Natural killer cell (primary cell): ENCODE measurements around the gene NKX1-2. TPM values are rescaled to one million over a fixed set of nuclear protein-coding genes. Genes with fewer than 3 reads are reported as not detected.

Experiments used
- ATAC-seq, 3 donors: fragments of 150-1000 bp in 2 of 3; fragments of 200-7000 bp in 1 of 3; cut with Tn5 transposase; 1 replicate in 1 of 3; 2 replicates in 2 of 3; pipeline ENCODE4 v1.10.0; 2021; ENCODE audit warnings: mild to moderate bottlenecking in 2 of 3, moderate library complexity in 2 of 3
- DNase-seq, 2 donors: peaks; one replicate each; pipeline versions ENCODE4 v3.0.0 to v3.0.0-alpha.2; 2013 to 2021; ENCODE audit warnings: mixed read lengths in 1 of 2
- H3K27ac ChIP-seq: one replicate; pipeline ENCODE4 v1.5.1; 2013; ENCODE audit warnings: mild to moderate bottlenecking, low read length
- H3K27me3 ChIP-seq: one replicate; pipeline ENCODE4 v1.6.1; 2013; ENCODE audit warnings: low read length; ENCODE audit not compliant: control insufficient read depth, insufficient read depth
- H3K36me3 ChIP-seq: one replicate; pipeline ENCODE4 v1.6.1; 2013; ENCODE audit warnings: low read length; ENCODE audit not compliant: control insufficient read depth, insufficient read depth
- H3K4me1 ChIP-seq: one replicate; pipeline ENCODE4 v1.6.1; 2013; ENCODE audit warnings: low read length; ENCODE audit not compliant: control insufficient read depth, insufficient read depth
- H3K4me3 ChIP-seq: one replicate; pipeline ENCODE4 v1.5.1; 2013; ENCODE audit warnings: low read length
- H3K9me3 ChIP-seq: one replicate; pipeline ENCODE4 v1.6.1; 2013; ENCODE audit warnings: low read length; ENCODE audit not compliant: control insufficient read depth, insufficient read depth
- H3K27ac Mint-ChIP-seq, 2 donors: one replicate each; pipeline ENCODE4 v1.8.0; 2022; ENCODE audit warnings: mild to moderate bottlenecking in 2 of 2, mixed read lengths in 2 of 2, moderate library complexity in 1 of 2
- H3K27me3 Mint-ChIP-seq, 2 donors: one replicate each; pipeline ENCODE4 v1.8.0; 2022; ENCODE audit warnings: low read depth in 2 of 2, mixed read lengths in 2 of 2
- H3K36me3 Mint-ChIP-seq: one replicate; pipeline ENCODE4 v1.8.0; 2022; ENCODE audit warnings: mixed read lengths
- H3K4me1 Mint-ChIP-seq, 2 donors: one replicate each; pipeline ENCODE4 v1.8.0; 2022; ENCODE audit warnings: mixed read lengths in 2 of 2
- H3K4me3 Mint-ChIP-seq: one replicate; pipeline ENCODE4 v1.8.0; 2022; ENCODE audit warnings: mild to moderate bottlenecking, moderate library complexity, mixed read lengths
- H3K9me3 Mint-ChIP-seq, 2 donors: one replicate each; pipeline ENCODE4 v1.8.0; 2022; ENCODE audit warnings: mixed read lengths in 2 of 2
- WGBS: methylation state at CpG from one replicate; pipeline ENCODE4 v1.1.7; 2013; ENCODE audit warnings: missing lambda C conversion rate; ENCODE audit not compliant: insufficient coverage; 5-methylcytosine and 5-hydroxymethylcytosine counted together
- intact Hi-C: fragments of 100-400 bp; cut with micrococcal nuclease; formaldehyde crosslinking; loops from one replicate; pipeline ENCODE4 v1.14.2; 2022
- total RNA-seq, 4 donors: library from RNA; stranded (reverse); fragments of 120-200 nt in 1 of 4; gene quantifications; one replicate each; pipeline versions ENCODE4 v1.2.3 to v1.2.4, GENCODE V29; 2013 to 2022
- TF ChIP-seq, protein P1 (sequence below): fragments of 200-600 bp; IDR thresholded peaks from one replicate; pipeline ENCODE4 v1.8.0; 2022; ENCODE audit warnings: antibody characterized with exemption

NKX1-2 gene
- total RNA-seq, 3 donors from 2014 or later (not counting 1 experiment from before 2014, with no cell fraction given) = not detected

DNA sequence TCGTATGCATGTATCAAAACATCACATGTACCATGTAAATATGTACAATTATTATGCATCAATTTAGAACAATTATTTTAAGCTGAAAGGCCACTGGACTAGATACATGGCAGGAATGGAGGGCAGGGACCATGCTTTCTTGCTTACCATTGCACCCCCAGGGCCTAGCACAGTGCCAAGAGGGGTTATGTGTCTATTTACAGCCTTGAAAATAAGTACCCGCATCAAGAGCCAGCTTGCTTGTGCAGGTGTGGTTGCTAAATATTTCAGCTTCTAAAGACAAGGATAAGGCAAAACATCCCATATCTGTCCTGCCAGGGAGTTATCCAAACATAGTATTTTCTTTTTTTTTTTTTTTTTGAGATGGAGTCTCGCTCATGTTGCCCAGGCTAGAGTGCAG is 16.4 kb downstream of the NKX1-2 start:
- H3K36me3 ChIP-seq = no peaks in the 10 kb centered on the region
- H3K27ac ChIP-seq = no peak overlapping the region
- Mint-ChIP-seq H3K9me3 (no peaks in the 10 kb centered on the region), H3K4me3 (no peak overlapping the region), H3K27ac (no peak overlapping the region), H3K27me3 (peaks cover 9 to 18% of the 10 kb centered on the region in 2 donors), H3K36me3 (no peaks in the 10 kb centered on the region), H3K4me1 (no peaks in the 10 kb centered on the region)
- H3K4me1 ChIP-seq = no peaks in the 10 kb centered on the region
- TF ChIP-seq, protein P1, sequence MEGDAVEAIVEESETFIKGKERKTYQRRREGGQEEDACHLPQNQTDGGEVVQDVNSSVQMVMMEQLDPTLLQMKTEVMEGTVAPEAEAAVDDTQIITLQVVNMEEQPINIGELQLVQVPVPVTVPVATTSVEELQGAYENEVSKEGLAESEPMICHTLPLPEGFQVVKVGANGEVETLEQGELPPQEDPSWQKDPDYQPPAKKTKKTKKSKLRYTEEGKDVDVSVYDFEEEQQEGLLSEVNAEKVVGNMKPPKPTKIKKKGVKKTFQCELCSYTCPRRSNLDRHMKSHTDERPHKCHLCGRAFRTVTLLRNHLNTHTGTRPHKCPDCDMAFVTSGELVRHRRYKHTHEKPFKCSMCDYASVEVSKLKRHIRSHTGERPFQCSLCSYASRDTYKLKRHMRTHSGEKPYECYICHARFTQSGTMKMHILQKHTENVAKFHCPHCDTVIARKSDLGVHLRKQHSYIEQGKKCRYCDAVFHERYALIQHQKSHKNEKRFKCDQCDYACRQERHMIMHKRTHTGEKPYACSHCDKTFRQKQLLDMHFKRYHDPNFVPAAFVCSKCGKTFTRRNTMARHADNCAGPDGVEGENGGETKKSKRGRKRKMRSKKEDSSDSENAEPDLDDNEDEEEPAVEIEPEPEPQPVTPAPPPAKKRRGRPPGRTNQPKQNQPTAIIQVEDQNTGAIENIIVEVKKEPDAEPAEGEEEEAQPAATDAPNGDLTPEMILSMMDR = no peak
- DNase-seq (no peak), ATAC-seq (no peak)
- H3K4me3 ChIP-seq = no peak overlapping the region
- 73% methylated on average over 3 of the region's 3 CpGs for WGBS
- no peaks in the 10 kb centered on the region for H3K9me3 ChIP-seq
- intact Hi-C loops = no loop called here
- H3K27me3 ChIP-seq = no peaks in the 10 kb centered on the region

DNA sequence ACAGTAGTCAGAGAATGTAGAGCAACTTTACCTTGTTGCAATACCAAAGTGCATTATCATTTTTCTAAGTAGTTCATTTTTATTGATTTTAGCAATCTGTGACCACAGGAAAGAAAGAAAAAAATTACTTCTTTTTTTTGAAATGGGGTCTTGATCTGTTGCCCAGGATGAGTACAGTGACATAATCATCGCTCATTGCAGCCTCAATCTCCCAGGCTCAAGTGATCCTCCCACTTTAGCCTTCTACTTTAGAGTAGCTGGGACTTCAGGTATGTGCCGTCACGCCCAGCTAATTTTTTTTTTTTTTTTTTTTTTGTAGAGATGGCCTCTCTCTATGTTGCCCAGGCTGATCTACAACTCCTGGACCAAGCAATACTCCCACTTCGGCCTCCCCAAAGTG is 19.8 kb downstream of the NKX1-2 start:
- Mint-ChIP-seq H3K27ac (no peak overlapping the region), H3K4me3 (no peak overlapping the region), H3K9me3 (no peaks in the 10 kb centered on the region), H3K4me1 (no peaks in the 10 kb centered on the region), H3K27me3 (peaks cover 12 to 30% of the 10 kb centered on the region in 2 donors), H3K36me3 (no peaks in the 10 kb centered on the region)
- Histone ChIP-seq H3K27ac (no peak overlapping the region), H3K9me3 (no peaks in the 10 kb centered on the region), H3K27me3 (no peaks in the 10 kb centered on the region), H3K4me1 (no peaks in the 10 kb centered on the region), H3K36me3 (no peaks in the 10 kb centered on the region), H3K4me3 (no peak overlapping the region)
- intact Hi-C loops = no loop called here
- WGBS = 85% methylated on average over 2 of the region's 4 CpGs
- DNase-seq (no peak), ATAC-seq (no peak)
- TF ChIP-seq, protein P1 = no peak

DNA sequence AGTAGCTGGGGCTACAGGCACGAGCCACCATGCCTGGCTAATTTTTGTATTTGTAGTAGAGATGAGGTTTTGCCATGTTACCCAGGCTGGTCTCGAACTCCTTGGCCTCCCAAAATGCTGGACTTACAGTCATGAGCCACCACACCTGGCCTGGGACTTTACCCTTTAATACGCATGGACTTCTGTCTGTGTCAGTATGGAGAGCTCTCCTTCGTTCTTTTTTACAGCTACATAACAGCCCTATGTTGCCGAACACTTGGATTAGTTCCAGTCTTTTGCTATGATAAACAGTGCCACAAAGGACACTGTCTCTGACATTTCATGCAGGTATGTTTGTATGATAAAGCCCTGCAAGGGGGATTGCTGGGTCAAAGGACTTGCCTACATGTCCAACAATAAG is 20.3 kb downstream of the NKX1-2 start:
- no peaks in the 10 kb centered on the region for H3K36me3 ChIP-seq
- H3K27ac ChIP-seq = no peak overlapping the region
- no peak for ATAC-seq
- TF ChIP-seq, protein P1 = no peak
- peaks cover 12 to 30% of the 10 kb centered on the region in 2 donors for H3K27me3 Mint-ChIP-seq
- no peak overlapping the region for H3K27ac Mint-ChIP-seq
- no peaks in the 10 kb centered on the region for H3K27me3 ChIP-seq
- no peaks in the 10 kb centered on the region for H3K4me1 Mint-ChIP-seq
- no peak overlapping the region for H3K4me3 ChIP-seq
- no peaks in the 10 kb centered on the region for H3K9me3 ChIP-seq
- no peak for DNase-seq
- intact Hi-C loops = no loop called here
- no peaks in the 10 kb centered on the region for H3K36me3 Mint-ChIP-seq
- H3K9me3 Mint-ChIP-seq = no peaks in the 10 kb centered on the region
- H3K4me3 Mint-ChIP-seq = no peak overlapping the region
- 75% methylated on average over 4 of the region's 5 CpGs for WGBS
- H3K4me1 ChIP-seq = no peaks in the 10 kb centered on the region

DNA sequence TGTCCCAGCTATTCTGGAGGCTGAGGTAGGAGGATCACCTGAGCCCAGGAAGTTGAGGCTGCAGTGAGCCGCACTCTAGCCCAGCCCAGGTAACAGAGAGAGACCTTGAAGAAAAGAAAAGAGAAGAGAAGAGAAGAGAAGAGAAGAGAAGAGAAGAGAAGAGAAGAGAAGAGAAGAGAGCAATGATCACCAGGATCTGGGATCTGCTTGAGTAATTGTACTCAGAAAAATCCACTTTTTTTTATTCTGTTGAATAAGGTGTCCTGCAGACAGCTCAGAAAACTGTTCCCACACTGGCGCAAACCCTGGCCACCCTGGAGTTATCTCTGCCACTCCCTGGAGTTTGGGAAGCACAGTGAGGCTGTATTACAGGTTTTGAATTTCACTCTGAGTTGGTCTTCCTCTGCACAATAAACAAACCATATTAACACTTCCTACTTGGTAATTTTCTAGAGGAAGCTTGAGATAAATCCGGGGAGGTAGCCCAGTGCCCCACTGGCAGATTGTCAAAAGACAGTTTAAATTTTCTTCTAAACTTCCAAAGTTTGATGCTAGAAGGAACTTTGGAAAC is 21.5 kb downstream of the NKX1-2 start:
- no peaks in the 10 kb centered on the region for H3K27me3 ChIP-seq
- H3K9me3 ChIP-seq = no peaks in the 10 kb centered on the region
- no peak overlapping the region for H3K4me3 ChIP-seq
- H3K4me1 ChIP-seq = no peaks in the 10 kb centered on the region
- ATAC-seq (no peak), DNase-seq (no peak)
- peaks cover 18 to 30% of the 10 kb centered on the region in 2 donors for H3K27me3 Mint-ChIP-seq
- no peaks in the 10 kb centered on the region for H3K36me3 ChIP-seq
- H3K9me3 Mint-ChIP-seq = no peaks in the 10 kb centered on the region
- no peak overlapping the region for H3K27ac ChIP-seq
- H3K4me3 Mint-ChIP-seq = no peak overlapping the region
- H3K36me3 Mint-ChIP-seq = no peaks in the 10 kb centered on the region
- no peaks in the 10 kb centered on the region for H3K4me1 Mint-ChIP-seq
- 61% methylated on average over 3 of the region's 3 CpGs for WGBS
- TF ChIP-seq, protein P1 = no peak
- H3K27ac Mint-ChIP-seq = no peak overlapping the region
- intact Hi-C loops = no loop called here
